Measurements from ENCODE around the gene MDH1B. TPM values are rescaled to one million over a fixed set of nuclear protein-coding genes. Genes with fewer than 3 reads are reported as not detected.

Gene MDH1B
- total and polyA plus RNA-seq, 2 donors (not counting 1 experiment from before 2014, with no cell fraction given) = 0.73 to 0.99 TPM

- no peaks in the 10 kb centered on the region for H3K4me1 ChIP-seq (ENCODE audit: control insufficient read depth, extremely low read depth, insufficient read depth, low read length)
- TF ChIP-seq CTCF (conservative IDR thresholded peaks at IDR 0.05 in 1 of 2, IDR thresholded peaks at IDR 0.05 in 1 of 2; ENCODE audit: low read depth in 1 of 2, low read length in 2 of 2) (no peak), EZH2 (IDR thresholded peaks at IDR 0.05; ENCODE audit: low read length, missing control alignments) (no peak)
- no peaks in the 10 kb centered on the region for H3K36me3 ChIP-seq (ENCODE audit: control insufficient read depth, insufficient read depth, low read length)
- no peak for DNase-seq (ENCODE audit: low read depth in 2 of 2)
- no peak overlapping the region for H3K4me3 ChIP-seq (replicated peaks in 1 of 4; ENCODE audit: control extremely low read depth in 1 of 4, insufficient read depth in 1 of 4, low read depth in 3 of 4, low read length in 4 of 4)
- no peak overlapping the region for H3K27ac ChIP-seq (ENCODE audit: insufficient read depth, low read length)
- H3K9ac ChIP-seq (ENCODE audit: insufficient read depth, low read length) = no peak overlapping the region
- H2AFZ ChIP-seq (ENCODE audit: low read length) = no peak overlapping the region
- no peaks in the 10 kb centered on the region for H3K27me3 ChIP-seq (ENCODE audit: control insufficient read depth, insufficient read depth, low read length)
- no peaks in the 10 kb centered on the region for H4K20me1 ChIP-seq (ENCODE audit: control insufficient read depth, extremely low read depth, insufficient read depth, low read length)
- H3K4me2 ChIP-seq (ENCODE audit: extremely low read depth, insufficient read depth, low read length) = no peak overlapping the region
- H3K9me3 ChIP-seq (ENCODE audit: control insufficient read depth, insufficient read depth, low read depth, low read length) = no peaks in the 10 kb centered on the region
- no peaks in the 10 kb centered on the region for H3K79me2 ChIP-seq (ENCODE audit: control insufficient read depth, insufficient read depth, low read length)
Measured at GRCh38 chr2:206801418-206802189, 36.5 kb upstream of the MDH1B start.

- no peak overlapping the region for H3K4me3 ChIP-seq (replicated peaks in 1 of 4; ENCODE audit: control extremely low read depth in 1 of 4, insufficient read depth in 1 of 4, low read depth in 3 of 4, low read length in 4 of 4)
- peak; percentile 68 to 77 for DNase-seq (ENCODE audit: low read depth in 2 of 2)
- H3K79me2 ChIP-seq (ENCODE audit: control insufficient read depth, insufficient read depth, low read length) = no peaks in the 10 kb centered on the region
- H3K9me3 ChIP-seq (ENCODE audit: control insufficient read depth, insufficient read depth, low read depth, low read length) = no peaks in the 10 kb centered on the region
- no peaks in the 10 kb centered on the region for H3K36me3 ChIP-seq (ENCODE audit: control insufficient read depth, insufficient read depth, low read length)
- H4K20me1 ChIP-seq (ENCODE audit: control insufficient read depth, extremely low read depth, insufficient read depth, low read length) = no peaks in the 10 kb centered on the region
- H3K4me2 ChIP-seq (ENCODE audit: extremely low read depth, insufficient read depth, low read length) = peak overlapping the region; percentile 26
- no peak overlapping the region for H3K9ac ChIP-seq (ENCODE audit: insufficient read depth, low read length)
- no peak overlapping the region for H3K27ac ChIP-seq (ENCODE audit: insufficient read depth, low read length)
- H2AFZ ChIP-seq (ENCODE audit: low read length) = no peak overlapping the region
- H3K4me1 ChIP-seq (ENCODE audit: control insufficient read depth, extremely low read depth, insufficient read depth, low read length) = no peaks in the 10 kb centered on the region
- no peaks in the 10 kb centered on the region for H3K27me3 ChIP-seq (ENCODE audit: control insufficient read depth, insufficient read depth, low read length)
- TF ChIP-seq CTCF (conservative IDR thresholded peaks at IDR 0.05 in 1 of 2, IDR thresholded peaks at IDR 0.05 in 1 of 2; ENCODE audit: low read depth in 1 of 2, low read length in 2 of 2) = peak; percentile 60 to 69
- no peak for TF ChIP-seq EZH2 (IDR thresholded peaks at IDR 0.05; ENCODE audit: low read length, missing control alignments)
Measured at GRCh38 chr2:206800506-206801417, 35.6 kb upstream of the MDH1B start.

GRCh38 chr2:206799083-206799482 is 34.0 kb upstream of the MDH1B start:
- H3K4me2 ChIP-seq (ENCODE audit: extremely low read depth, insufficient read depth, low read length) = no peak overlapping the region
- H3K9me3 ChIP-seq (ENCODE audit: control insufficient read depth, insufficient read depth, low read depth, low read length) = no peaks in the 10 kb centered on the region
- no peaks in the 10 kb centered on the region for H4K20me1 ChIP-seq (ENCODE audit: control insufficient read depth, extremely low read depth, insufficient read depth, low read length)
- no peak overlapping the region for H3K27ac ChIP-seq (ENCODE audit: insufficient read depth, low read length)
- no peaks in the 10 kb centered on the region for H3K4me1 ChIP-seq (ENCODE audit: control insufficient read depth, extremely low read depth, insufficient read depth, low read length)
- no peak overlapping the region for H3K9ac ChIP-seq (ENCODE audit: insufficient read depth, low read length)
- peak; percentile 20 to 27 for DNase-seq (ENCODE audit: low read depth in 2 of 2)
- H2AFZ ChIP-seq (ENCODE audit: low read length) = no peak overlapping the region
- H3K27me3 ChIP-seq (ENCODE audit: control insufficient read depth, insufficient read depth, low read length) = no peaks in the 10 kb centered on the region
- H3K4me3 ChIP-seq (replicated peaks in 1 of 4; ENCODE audit: control extremely low read depth in 1 of 4, insufficient read depth in 1 of 4, low read depth in 3 of 4, low read length in 4 of 4) = no peak overlapping the region
- TF ChIP-seq CTCF (conservative IDR thresholded peaks at IDR 0.05 in 1 of 2, IDR thresholded peaks at IDR 0.05 in 1 of 2; ENCODE audit: low read depth in 1 of 2, low read length in 2 of 2) (no peak), EZH2 (IDR thresholded peaks at IDR 0.05; ENCODE audit: low read length, missing control alignments) (no peak)
- no peaks in the 10 kb centered on the region for H3K36me3 ChIP-seq (ENCODE audit: control insufficient read depth, insufficient read depth, low read length)
- H3K79me2 ChIP-seq (ENCODE audit: control insufficient read depth, insufficient read depth, low read length) = no peaks in the 10 kb centered on the region

Measured in fibroblast of lung (primary cell).